ENCODE measurements around the gene NACAD.

Gene NACAD

GRCh38 chr7:45070254-45070642 is 18.5 kb downstream of the NACAD start:
- H3K4me3 ChIP-seq (ENCODE audit: low read depth, low read length) = no peak overlapping the region
- no peak for DNase-seq (ENCODE audit: low read depth)
- in situ Hi-C loops (cut with HindIII; ENCODE audit: low sequenced_read_pairs) = no loop called here
- no peak for TF ChIP-seq CTCF (IDR thresholded peaks at IDR 0.05; ENCODE audit: low read depth, low read length, missing control alignments)

GRCh38 chr7:45069444-45070253 is 19.1 kb downstream of the NACAD start:
- TF ChIP-seq CTCF (IDR thresholded peaks at IDR 0.05; ENCODE audit: low read depth, low read length, missing control alignments) = no peak
- DNase-seq (ENCODE audit: low read depth) = no peak
- in situ Hi-C loops (cut with HindIII; ENCODE audit: low sequenced_read_pairs) = no loop called here
- H3K4me3 ChIP-seq (ENCODE audit: low read depth, low read length) = no peak overlapping the region

- in situ Hi-C loops (cut with HindIII; ENCODE audit: low sequenced_read_pairs) = no loop called here
- no peak for DNase-seq (ENCODE audit: low read depth)
- H3K4me3 ChIP-seq (ENCODE audit: low read depth, low read length) = no peak overlapping the region
- no peak for TF ChIP-seq CTCF (IDR thresholded peaks at IDR 0.05; ENCODE audit: low read depth, low read length, missing control alignments)
Observed at GRCh38 chr7:45068236-45069023, 20.3 kb downstream of the NACAD start.

- in situ Hi-C loops (cut with HindIII; ENCODE audit: low sequenced_read_pairs) = no loop called here
- DNase-seq (ENCODE audit: low read depth) = no peak
- TF ChIP-seq CTCF (IDR thresholded peaks at IDR 0.05; ENCODE audit: low read depth, low read length, missing control alignments) = no peak
- no peak overlapping the region for H3K4me3 ChIP-seq (ENCODE audit: low read depth, low read length)
Observed at GRCh38 chr7:45067582-45067981, 21.2 kb downstream of the NACAD start.

GRCh38 chr7:45066409-45066808 is 22.4 kb downstream of the NACAD start:
- H3K4me3 ChIP-seq (ENCODE audit: low read depth, low read length) = no peak overlapping the region
- DNase-seq (ENCODE audit: low read depth) = no peak
- no peak for TF ChIP-seq CTCF (IDR thresholded peaks at IDR 0.05; ENCODE audit: low read depth, low read length, missing control alignments)
- in situ Hi-C loops (cut with HindIII; ENCODE audit: low sequenced_read_pairs) = no loop called here

- TF ChIP-seq CTCF (IDR thresholded peaks at IDR 0.05; ENCODE audit: low read depth, low read length, missing control alignments) = no peak
- in situ Hi-C loops (cut with HindIII; ENCODE audit: low sequenced_read_pairs) = no loop called here
Observed at GRCh38 chr7:45065031-45065995, 23.5 kb downstream of the NACAD start.

More at GRCh38 chr7:45065031-45065995, 23.5 kb downstream of the NACAD start:
- DNase-seq (ENCODE audit: low read depth) = no peak
- H3K4me3 ChIP-seq (ENCODE audit: low read depth, low read length) = no peak overlapping the region

Measured in astrocyte of the cerebellum (primary cell).